Measurements from ENCODE around the gene SPACA4.
A peak's percentile ranks its signal among the peaks of the same experiment; 100 is the strongest.

The SPACA4 gene

DNA sequence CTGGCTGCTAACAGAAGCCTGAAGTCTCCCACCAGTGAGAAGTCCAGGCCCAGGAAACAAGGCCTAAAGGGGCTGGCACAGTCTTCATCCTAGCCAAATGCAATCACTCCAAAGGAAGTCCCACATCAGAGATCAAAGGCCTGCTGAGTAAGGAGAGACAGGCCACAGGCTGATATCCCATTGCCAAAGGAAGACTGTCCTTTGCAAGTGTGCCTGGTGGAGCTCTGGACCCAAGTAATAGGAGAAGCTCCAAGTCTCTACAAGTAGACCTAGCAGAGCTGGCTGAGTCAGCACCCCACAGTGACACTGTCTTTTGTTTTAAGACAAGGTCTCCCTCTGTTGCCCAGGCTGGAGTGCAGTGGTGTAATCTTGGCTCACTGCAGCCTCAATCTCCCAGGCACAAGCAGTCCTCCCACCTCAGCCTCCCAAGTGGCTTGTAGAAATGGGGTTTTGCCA, 26.2 kb downstream of the SPACA4 start:
- TF ChIP-seq, protein P1, sequence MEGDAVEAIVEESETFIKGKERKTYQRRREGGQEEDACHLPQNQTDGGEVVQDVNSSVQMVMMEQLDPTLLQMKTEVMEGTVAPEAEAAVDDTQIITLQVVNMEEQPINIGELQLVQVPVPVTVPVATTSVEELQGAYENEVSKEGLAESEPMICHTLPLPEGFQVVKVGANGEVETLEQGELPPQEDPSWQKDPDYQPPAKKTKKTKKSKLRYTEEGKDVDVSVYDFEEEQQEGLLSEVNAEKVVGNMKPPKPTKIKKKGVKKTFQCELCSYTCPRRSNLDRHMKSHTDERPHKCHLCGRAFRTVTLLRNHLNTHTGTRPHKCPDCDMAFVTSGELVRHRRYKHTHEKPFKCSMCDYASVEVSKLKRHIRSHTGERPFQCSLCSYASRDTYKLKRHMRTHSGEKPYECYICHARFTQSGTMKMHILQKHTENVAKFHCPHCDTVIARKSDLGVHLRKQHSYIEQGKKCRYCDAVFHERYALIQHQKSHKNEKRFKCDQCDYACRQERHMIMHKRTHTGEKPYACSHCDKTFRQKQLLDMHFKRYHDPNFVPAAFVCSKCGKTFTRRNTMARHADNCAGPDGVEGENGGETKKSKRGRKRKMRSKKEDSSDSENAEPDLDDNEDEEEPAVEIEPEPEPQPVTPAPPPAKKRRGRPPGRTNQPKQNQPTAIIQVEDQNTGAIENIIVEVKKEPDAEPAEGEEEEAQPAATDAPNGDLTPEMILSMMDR (IDR thresholded peaks at IDR 0.05): no peak
- TF ChIP-seq ZFX (IDR thresholded peaks at IDR 0.05; ENCODE audit: borderline replicate concordance): no peak
- peak overlapping the region; percentile 100 for H3K27ac ChIP-seq

GRCh38 chr19:48633148-48634035, 26.9 kb downstream of the SPACA4 start:
- no peak for TF ChIP-seq ZFX (IDR thresholded peaks at IDR 0.05; ENCODE audit: borderline replicate concordance)
- TF ChIP-seq, protein P1 (IDR thresholded peaks at IDR 0.05): no peak
- H3K27ac ChIP-seq: peak overlapping the region; percentile 100

DNA sequence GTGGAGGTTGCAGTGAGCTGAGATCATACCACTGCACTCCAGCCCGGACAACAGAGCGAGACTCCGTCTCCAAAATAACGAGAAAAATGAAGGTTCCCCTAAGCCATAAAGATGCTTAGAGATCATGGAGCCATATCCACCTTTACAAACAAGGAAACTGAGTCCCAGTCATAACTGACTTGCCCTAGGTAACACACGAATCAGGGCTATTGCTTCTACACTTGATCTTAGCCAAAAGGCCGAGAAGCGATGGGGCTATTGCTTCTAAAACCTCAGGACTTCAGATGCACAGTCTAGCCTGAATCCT, 27.4 kb downstream of the SPACA4 start:
- TF ChIP-seq ZFX (IDR thresholded peaks at IDR 0.05; ENCODE audit: borderline replicate concordance): no peak
- TF ChIP-seq, protein P1 (IDR thresholded peaks at IDR 0.05): no peak
- H3K27ac ChIP-seq: peak overlapping the region; percentile 100

- peak overlapping the region; percentile 100 for H3K27ac ChIP-seq
- TF ChIP-seq, protein P1 (IDR thresholded peaks at IDR 0.05): no peak
- TF ChIP-seq ZFX (IDR thresholded peaks at IDR 0.05; ENCODE audit: borderline replicate concordance): no peak
These were observed 28.1 kb downstream of the SPACA4 start for GRCh38 chr19:48634424-48635262.

DNA sequence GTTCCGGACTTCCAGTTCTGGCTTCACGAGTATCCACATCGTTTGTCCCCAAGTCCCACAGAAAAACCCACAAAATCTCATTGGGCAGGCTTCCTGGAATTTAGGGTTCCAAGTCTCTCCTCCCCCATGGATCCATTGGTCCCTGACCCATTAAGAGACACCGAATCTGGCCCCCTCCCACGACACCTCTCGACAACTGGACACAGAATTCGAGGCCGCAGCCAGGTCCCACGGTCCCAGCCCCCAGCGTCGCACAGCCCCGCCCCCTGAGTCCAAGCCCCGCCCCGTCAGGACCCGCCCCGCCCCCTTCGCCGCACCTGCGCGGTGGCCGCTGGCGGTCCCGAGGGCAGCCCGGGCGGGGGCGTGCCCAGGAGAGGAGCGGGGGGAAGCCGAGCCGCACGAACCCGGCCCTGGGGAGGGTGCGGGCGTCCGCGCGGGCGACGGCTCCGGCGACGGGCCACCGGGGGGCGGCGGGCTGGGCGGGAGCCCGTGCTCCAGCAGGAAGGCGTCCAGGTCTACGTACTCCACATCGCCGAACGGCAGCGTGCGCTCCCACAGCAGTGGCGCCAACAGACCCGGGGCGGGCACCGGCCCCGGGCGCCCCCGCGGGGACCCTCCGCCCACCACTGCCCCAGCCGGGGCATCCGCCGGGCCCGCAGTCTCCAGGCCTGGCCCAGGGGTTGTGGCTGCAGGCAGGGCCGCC, 28.9 kb downstream of the SPACA4 start:
- H3K27ac ChIP-seq: peak overlapping the region; percentile 100
- TF ChIP-seq, protein P1 (IDR thresholded peaks at IDR 0.05): no peak; the same call in 1 of the 2 replicates
- no peak for TF ChIP-seq ZFX (IDR thresholded peaks at IDR 0.05; ENCODE audit: borderline replicate concordance)

- no peak for TF ChIP-seq ZFX (IDR thresholded peaks at IDR 0.05; ENCODE audit: borderline replicate concordance)
- TF ChIP-seq, protein P1 (IDR thresholded peaks at IDR 0.05): no peak
- H3K27ac ChIP-seq: peak overlapping the region; percentile 100
These were observed 29.7 kb downstream of the SPACA4 start for GRCh38 chr19:48635966-48636858.
